AG04450 (cell line): ENCODE data around the gene NLGN4X. TPM values are rescaled to one million over a fixed set of nuclear protein-coding genes. Genes with fewer than 3 reads are reported as not detected.

Experiments used
- CTCF ChIA-PET: fragments of 300-600, 350-600 bp; formaldehyde crosslinking; extraction: SDS; loops from one replicate; lab custom pipeline; 2022; ENCODE audit warnings: antibody characterized with exemption, inconsistent platforms; lab: Charles Lee
- POLR2A ChIA-PET: fragments of 350-600 bp; formaldehyde crosslinking; extraction: SDS; loops from one replicate; lab custom pipeline; 2021; ENCODE audit warnings: antibody characterized with exemption, inconsistent platforms; lab: Yijun Ruan, JAX
- DNase-seq: peaks from one replicate; pipeline ENCODE4 v3.0.0-alpha.2; 2011; ENCODE audit warnings: low read depth, low spot score
- H3K27ac ChIP-seq: one replicate; pipeline ENCODE4 v1.5.1; 2012; ENCODE audit warnings: low read depth, low read length, control low read depth
- H3K27me3 ChIP-seq: one replicate; pipeline ENCODE4 v1.6.0; 2012; ENCODE audit warnings: low read length; ENCODE audit not compliant: control insufficient read depth, insufficient read depth
- H3K4me3 ChIP-seq: 2 replicates; pipeline ENCODE4 v1.5.1; 2011; ENCODE audit warnings: mild to moderate bottlenecking, low read depth, low read length, control low read depth
- H3K9me3 ChIP-seq: 2 replicates; pipeline ENCODE4 v1.5.1; 2012; ENCODE audit warnings: low read length; ENCODE audit not compliant: control insufficient read depth, insufficient read depth
- CTCF ChIP-seq: IDR thresholded peaks from 2 replicates; pipeline ENCODE4 v1.5.1; 2011; ENCODE audit warnings: low read depth, low read length, control low read depth, inconsistent platforms
- polyA plus RNA-seq: library from polyadenylated mRNA; depleted of rRNA; stranded (reverse); fragments of >200 nt; gene quantifications from 2 replicates; pipeline ENCODE4 v1.2.3, GENCODE V29; 2011

NLGN4X gene
- polyA plus RNA-seq, 1 experiment, result not detected

- Histone ChIP-seq H3K9me3 (peaks cover 5% of the 10 kb centered on the region), H3K27ac (no peak overlapping the region), H3K27me3 (no peaks in the 10 kb centered on the region), H3K4me3 (no peak overlapping the region)
- ChIA-PET POLR2A (no interaction called here), CTCF (no interaction called here)
- no peak for TF ChIP-seq CTCF
- DNase-seq, result no peak
These were observed 41.4 kb downstream of the NLGN4X start for GRCh38 chrX:6187256-6187655.

GRCh38 chrX:6184900-6185515 lies 43.7 kb downstream of the NLGN4X start:
- H3K4me3 ChIP-seq, result no peak overlapping the region
- DNase-seq, result no peak
- no peak overlapping the region for H3K27ac ChIP-seq
- TF ChIP-seq CTCF, result no peak
- POLR2A ChIA-PET, result no interaction called here
- CTCF ChIA-PET, result no interaction called here
- peaks cover 5% of the 10 kb centered on the region for H3K9me3 ChIP-seq
- no peaks in the 10 kb centered on the region for H3K27me3 ChIP-seq

GRCh38 chrX:6175914-6176313 lies 52.8 kb downstream of the NLGN4X start:
- no peaks in the 10 kb centered on the region for H3K27me3 ChIP-seq
- H3K9me3 ChIP-seq, result no peaks in the 10 kb centered on the region; the same call in 1 of the 2 replicates
- no peak for DNase-seq
- POLR2A ChIA-PET, result no interaction called here
- no peak overlapping the region for H3K27ac ChIP-seq
- H3K4me3 ChIP-seq, result no peak overlapping the region
- CTCF ChIA-PET, result no interaction called here
- TF ChIP-seq CTCF, result no peak

GRCh38 chrX:6170424-6170823 lies 58.2 kb downstream of the NLGN4X start:
- peaks cover 3% of the 10 kb centered on the region; the same call in 1 of the 2 replicates for H3K9me3 ChIP-seq
- no peak for DNase-seq
- no peak overlapping the region for H3K4me3 ChIP-seq
- ChIA-PET CTCF (no interaction called here), POLR2A (no interaction called here)
- no peak for TF ChIP-seq CTCF
- no peaks in the 10 kb centered on the region for H3K27me3 ChIP-seq
- H3K27ac ChIP-seq, result no peak overlapping the region

- POLR2A ChIA-PET, result no interaction called here
- no peak for DNase-seq
- Histone ChIP-seq H3K27ac (no peak overlapping the region), H3K9me3 (peaks cover 3% of the 10 kb centered on the region; the same call in 1 of the 2 replicates), H3K27me3 (no peaks in the 10 kb centered on the region), H3K4me3 (no peak overlapping the region)
- TF ChIP-seq CTCF, result no peak
- CTCF ChIA-PET, result no interaction called here
These were observed 59.3 kb downstream of the NLGN4X start for GRCh38 chrX:6169407-6169806.
